Thymus (tissue), 11 donors: ENCODE data around the gene FAM180A. TPM values are rescaled to one million over a fixed set of nuclear protein-coding genes. Genes with fewer than 3 reads are reported as not detected.
"Not testable (repeated sequence)": the region's sequence is repeated elsewhere in the genome, so short reads cannot be mapped to it uniquely, and the experiment has no call there.

Experiments used
- DNase-seq, 9 donors: peaks; one replicate each; pipeline ENCODE4 v3.0.0-alpha.2; 2013; ENCODE audit warnings: low spot score in 9 of 9, low read depth in 6 of 9, missing footprints in 1 of 9
- H3K27ac ChIP-seq, 2 donors: one replicate each; pipeline ENCODE4 v1.5.1; 2013; ENCODE audit warnings: control low read depth in 1 of 2, low read depth in 1 of 2, low read length in 1 of 2, mild to moderate bottlenecking in 1 of 2, moderate library complexity in 1 of 2
- H3K27me3 ChIP-seq, 2 donors: one replicate each; pipeline ENCODE4 v1.5.1; 2013; ENCODE audit warnings: low read length in 1 of 2; ENCODE audit not compliant: control insufficient read depth in 2 of 2, insufficient read depth in 1 of 2
- H3K36me3 ChIP-seq, 2 donors: one replicate each; pipeline ENCODE4 v1.5.1; 2013; ENCODE audit warnings: low read length in 1 of 2, mild to moderate bottlenecking in 1 of 2, moderate library complexity in 1 of 2; ENCODE audit not compliant: control insufficient read depth in 2 of 2, insufficient read depth in 2 of 2
- H3K4me1 ChIP-seq, 2 donors: one replicate each; pipeline ENCODE4 v1.5.1; 2013; ENCODE audit warnings: low read length in 2 of 2; ENCODE audit not compliant: control insufficient read depth in 2 of 2, insufficient read depth in 2 of 2
- H3K4me3 ChIP-seq, 2 donors: one replicate each; pipeline ENCODE4 v1.5.1; 2013; ENCODE audit warnings: low read length in 2 of 2, control low read depth in 1 of 2, mild to moderate bottlenecking in 1 of 2
- H3K9me3 ChIP-seq, 2 donors: one replicate each; pipeline ENCODE4 v1.5.1; 2013; ENCODE audit warnings: low read length in 1 of 2, mild to moderate bottlenecking in 1 of 2; ENCODE audit not compliant: control insufficient read depth in 2 of 2, insufficient read depth in 1 of 2
- WGBS: extraction: QIAGEN DNeasy Blood & Tissue Kit; methylation state at CpG from one replicate; pipeline ENCODE4 v1.1.7; 2013; 5-methylcytosine and 5-hydroxymethylcytosine counted together
- polyA plus RNA-seq: library from polyadenylated mRNA; stranded (reverse); fragments of 200-250 nt; gene quantifications from one replicate; pipeline ENCODE4 v1.2.3, GENCODE V29; 2013
- total RNA-seq: library from RNA; stranded (reverse); fragments of 120-200 nt; gene quantifications from one replicate; pipeline ENCODE4 v1.2.4, GENCODE V29; 2013
- donor health status: healthy.

Gene FAM180A
- total and polyA plus RNA-seq, 2 donors = 0.05 to 0.11 TPM

- Histone ChIP-seq H3K4me1 (no peaks in the 10 kb centered on the region), H3K27ac (no peak overlapping the region), H3K9me3 (no peaks in the 10 kb centered on the region), H3K4me3 (no peak overlapping the region), H3K27me3 (no peaks in the 10 kb centered on the region), H3K36me3 (no peaks in the 10 kb centered on the region)
- DNase-seq = no peak
- WGBS = 85% methylated on average over 3 of the region's 3 CpGs
These were observed 41.3 kb upstream of the FAM180A start for GRCh38 chr7:135789956-135790355.

GRCh38 chr7:135789431-135789830, 40.8 kb upstream of the FAM180A start:
- no peaks in the 10 kb centered on the region for H3K4me1 ChIP-seq
- 94% methylated on average over 4 of the region's 4 CpGs for WGBS

GRCh38 chr7:135786911-135787310, 38.3 kb upstream of the FAM180A start:
- Histone ChIP-seq H3K27ac (no peak overlapping the region), H3K4me1 (no peaks in the 10 kb centered on the region), H3K27me3 (no peaks in the 10 kb centered on the region), H3K9me3 (no peaks in the 10 kb centered on the region), H3K36me3 (no peaks in the 10 kb centered on the region), H3K4me3 (no peak overlapping the region)
- no peak for DNase-seq
- WGBS = 93% methylated on average over 3 of the region's 3 CpGs

More at GRCh38 chr7:135789431-135789830, 40.8 kb upstream of the FAM180A start:
- H3K9me3 ChIP-seq = no peaks in the 10 kb centered on the region
- no peaks in the 10 kb centered on the region for H3K36me3 ChIP-seq
- no peak for DNase-seq
- no peak overlapping the region for H3K4me3 ChIP-seq
- H3K27ac ChIP-seq = no peak overlapping the region
- H3K27me3 ChIP-seq = no peaks in the 10 kb centered on the region

- 98% methylated on average over 1 of the region's 1 CpG for WGBS
- H3K9me3 ChIP-seq = no peaks in the 10 kb centered on the region
- H3K36me3 ChIP-seq = no peaks in the 10 kb centered on the region
- no peak for DNase-seq
- H3K4me1 ChIP-seq = no peaks in the 10 kb centered on the region
- no peak overlapping the region for H3K4me3 ChIP-seq
- no peaks in the 10 kb centered on the region for H3K27me3 ChIP-seq
- H3K27ac ChIP-seq = no peak overlapping the region
These were observed 36.5 kb upstream of the FAM180A start for GRCh38 chr7:135785065-135785464.

GRCh38 chr7:135784013-135784412, 35.4 kb upstream of the FAM180A start:
- Histone ChIP-seq H3K4me1 (no peaks in the 10 kb centered on the region), H3K36me3 (no peaks in the 10 kb centered on the region), H3K27ac (no peak overlapping the region), H3K9me3 (no peaks in the 10 kb centered on the region), H3K4me3 (no peak overlapping the region), H3K27me3 (no peaks in the 10 kb centered on the region)
- DNase-seq = no peak
- WGBS = 93% methylated on average over 8 of the region's 8 CpGs

- 98% methylated on average over 6 of the region's 6 CpGs for WGBS
- no peaks in the 10 kb centered on the region for H3K4me1 ChIP-seq
- no peaks in the 10 kb centered on the region for H3K36me3 ChIP-seq
- no peaks in the 10 kb centered on the region for H3K9me3 ChIP-seq
- no peak for DNase-seq
- no peak overlapping the region for H3K4me3 ChIP-seq
- no peak overlapping the region for H3K27ac ChIP-seq
- no peaks in the 10 kb centered on the region for H3K27me3 ChIP-seq
These were observed 34.2 kb upstream of the FAM180A start for GRCh38 chr7:135782801-135783200.

GRCh38 chr7:135782377-135782776, 33.8 kb upstream of the FAM180A start:
- Histone ChIP-seq H3K27me3 (no peaks in the 10 kb centered on the region), H3K9me3 (no peaks in the 10 kb centered on the region), H3K36me3 (no peaks in the 10 kb centered on the region), H3K27ac (no peak overlapping the region), H3K4me3 (no peak overlapping the region), H3K4me1 (no peaks in the 10 kb centered on the region)
- 95% methylated on average over 9 of the region's 9 CpGs for WGBS
- no peak for DNase-seq

- DNase-seq = no peak
These were observed 29.2 kb upstream of the FAM180A start for GRCh38 chr7:135777626-135778398.

GRCh38 chr7:135775915-135776314, 27.3 kb upstream of the FAM180A start:
- not testable (repeated sequence) for H3K27ac ChIP-seq, DNase-seq, H3K27me3 ChIP-seq, H3K4me3 ChIP-seq, H3K9me3 ChIP-seq, H3K36me3 ChIP-seq
- WGBS = 95% methylated on average over 8 of the region's 8 CpGs
- H3K4me1 ChIP-seq = peaks cover 0 to 12% of the 10 kb centered on the region in 2 donors

More at GRCh38 chr7:135777626-135778398, 29.2 kb upstream of the FAM180A start:
- Histone ChIP-seq H3K36me3 (no peaks in the 10 kb centered on the region), H3K4me3 (no peak overlapping the region), H3K27ac (no peak overlapping the region), H3K9me3 (no peaks in the 10 kb centered on the region), H3K27me3 (no peaks in the 10 kb centered on the region), H3K4me1 (peaks cover 0 to 8% of the 10 kb centered on the region in 2 donors)
- 91% methylated on average over 3 of the region's 3 CpGs for WGBS
